GM23338 (cell line): ENCODE data around the gene MICAL2.

Source experiments
- EZH2 ChIP-seq: fragments of 200-600 bp; sonication (generic); IDR thresholded peaks from one replicate; pipeline ENCODE4 v1.8.0; 2017; ENCODE audit warnings: antibody characterized with exemption, mild to moderate bottlenecking, low read depth; ENCODE audit not compliant: unreplicated experiment
- EZH2phosphoT487 ChIP-seq: fragments of 200-600 bp; sonication (generic); IDR thresholded peaks from one replicate; pipeline ENCODE4 v1.8.1; 2018; ENCODE audit warnings: antibody characterized with exemption; ENCODE audit not compliant: unreplicated experiment
- JUNB ChIP-seq: IDR thresholded peaks from one replicate; pipeline ENCODE4 v1.6.1; 2016; ENCODE audit warnings: antibody characterized with exemption; ENCODE audit not compliant: unreplicated experiment
- NANOG ChIP-seq: IDR thresholded peaks from 2 replicates; pipeline ENCODE4 v1.6.1; 2016; ENCODE audit warnings: antibody characterized with exemption, borderline replicate concordance
- POLR2AphosphoS5 ChIP-seq: IDR thresholded peaks from 2 replicates; pipeline ENCODE4 v1.6.1; 2016; ENCODE audit warnings: antibody characterized with exemption, low read depth
- TF ChIP-seq, protein P1 (sequence below), 2 experiments: fragments of 200-600 bp in 1 of 2; sonication (generic) in 1 of 2; conservative IDR thresholded peaks; 2 replicates each; pipeline versions ENCODE4 v1.5.1 to v1.6.1; 2016 to 2017; ENCODE audit warnings: antibody characterized with exemption in 2 of 2, low read depth in 2 of 2, mild to moderate bottlenecking in 2 of 2, moderate library complexity in 1 of 2

DNA sequence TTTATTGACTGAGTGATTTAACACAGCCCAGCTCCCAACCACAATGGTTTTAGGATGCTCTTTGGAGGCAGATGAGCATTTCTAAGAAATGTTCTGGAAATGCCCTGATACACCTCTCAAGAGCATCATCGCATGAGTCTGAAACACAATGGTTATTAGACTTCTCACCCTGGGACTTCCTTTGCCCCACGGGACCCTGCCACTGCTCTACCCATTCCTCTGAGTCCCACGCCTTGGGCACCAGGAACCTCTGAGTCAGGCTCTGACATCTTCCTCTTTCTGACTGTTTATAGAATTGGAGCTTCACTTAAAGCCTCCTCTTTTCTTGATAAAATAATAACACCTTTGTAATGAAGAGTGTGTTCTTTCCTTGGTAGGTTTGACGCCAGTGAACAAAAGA, 181.4 kb downstream of the MICAL2 start:
- TF ChIP-seq EZH2 (no peak), NANOG (no peak), POLR2AphosphoS5 (no peak), JUNB (no peak), EZH2phosphoT487 (no peak)
- TF ChIP-seq, protein P1, sequence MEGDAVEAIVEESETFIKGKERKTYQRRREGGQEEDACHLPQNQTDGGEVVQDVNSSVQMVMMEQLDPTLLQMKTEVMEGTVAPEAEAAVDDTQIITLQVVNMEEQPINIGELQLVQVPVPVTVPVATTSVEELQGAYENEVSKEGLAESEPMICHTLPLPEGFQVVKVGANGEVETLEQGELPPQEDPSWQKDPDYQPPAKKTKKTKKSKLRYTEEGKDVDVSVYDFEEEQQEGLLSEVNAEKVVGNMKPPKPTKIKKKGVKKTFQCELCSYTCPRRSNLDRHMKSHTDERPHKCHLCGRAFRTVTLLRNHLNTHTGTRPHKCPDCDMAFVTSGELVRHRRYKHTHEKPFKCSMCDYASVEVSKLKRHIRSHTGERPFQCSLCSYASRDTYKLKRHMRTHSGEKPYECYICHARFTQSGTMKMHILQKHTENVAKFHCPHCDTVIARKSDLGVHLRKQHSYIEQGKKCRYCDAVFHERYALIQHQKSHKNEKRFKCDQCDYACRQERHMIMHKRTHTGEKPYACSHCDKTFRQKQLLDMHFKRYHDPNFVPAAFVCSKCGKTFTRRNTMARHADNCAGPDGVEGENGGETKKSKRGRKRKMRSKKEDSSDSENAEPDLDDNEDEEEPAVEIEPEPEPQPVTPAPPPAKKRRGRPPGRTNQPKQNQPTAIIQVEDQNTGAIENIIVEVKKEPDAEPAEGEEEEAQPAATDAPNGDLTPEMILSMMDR (conservative IDR thresholded peaks at IDR 0.05; ENCODE audit: low read depth in 2 of 2) = no peak
